Body of pancreas (tissue), 4 donors: ENCODE results near the gene NIT1. TPM values are rescaled to one million over a fixed set of nuclear protein-coding genes. Genes with fewer than 3 reads are reported as not detected.
A peak's percentile ranks its signal among the peaks of the same experiment; 100 is the strongest.
"Not testable (repeated sequence)": the region's sequence is repeated elsewhere in the genome, so short reads cannot be mapped to it uniquely, and the experiment has no call there.

ENCODE experiments used
- ATAC-seq: fragments of 150-250 bp; one replicate; pipeline ENCODE4 v1.9.1; 2016
- DNase-seq, 4 donors: peaks; one replicate each; pipeline ENCODE4 v3.0.0-alpha.2; 2019
- H3K27ac ChIP-seq, 4 donors: fragments of 200-600 bp; sonication (generic); 1 replicate in 3 of 4; 2 replicates in 1 of 4; pipeline versions ENCODE4 v1.5.1 to v1.6.1; 2016 to 2019; ENCODE audit warnings: mild to moderate bottlenecking in 1 of 4, mixed read lengths in 1 of 4, moderate library complexity in 1 of 4
- H3K27me3 ChIP-seq, 2 donors: fragments of 200-600 bp; sonication (generic); one replicate each; pipeline ENCODE4 v1.6.0; 2016; ENCODE audit warnings: mild to moderate bottlenecking in 1 of 2
- H3K36me3 ChIP-seq, 2 donors: fragments of 200-600 bp; sonication (generic); replicated peaks in 1 of 2; 2 replicates each; pipeline ENCODE4 v1.5.1; 2016; ENCODE audit warnings: low read depth in 2 of 2; ENCODE audit not compliant: insufficient read depth in 1 of 2
- H3K4me1 ChIP-seq: fragments of 200-600 bp; sonication (generic); one replicate; pipeline ENCODE4 v1.6.0; 2016
- H3K4me3 ChIP-seq, 2 donors: fragments of 200-600 bp; sonication (generic); 1 replicate in 1 of 2; 2 replicates in 1 of 2; pipeline ENCODE4 v1.5.1; 2016 to 2019
- H3K9me3 ChIP-seq, 3 donors: fragments of 200-600 bp; sonication (generic); 1 replicate in 2 of 3; 2 replicates in 1 of 3; pipeline ENCODE4 v1.5.1; 2016
- POLR2A ChIP-seq, 3 donors: fragments of 450-650 bp; IDR thresholded peaks; one replicate each; pipeline ENCODE4 v1.6.1; 2016; ENCODE audit warnings: antibody characterized with exemption in 3 of 3, mild to moderate bottlenecking in 2 of 3
- WGBS, 2 donors: methylation state at CpG; one replicate each; pipeline ENCODE4 v1.1.5; 2017; 5-methylcytosine and 5-hydroxymethylcytosine counted together
- intact Hi-C: fragments of 100-400 bp; cut with DNase I; formaldehyde crosslinking; loops from one replicate; pipeline ENCODE4 v1.15.1; 2023
- total RNA-seq, 2 donors: library from RNA; depleted of rRNA; stranded (reverse); fragments of >200 nt; gene quantifications; one replicate each; pipeline ENCODE4 v1.1.0, GENCODE V29; 2016
- TF ChIP-seq, protein P1 (sequence below), 7 experiments: fragments of 450-650 bp in 4 of 7; fragments of 200-600 bp in 3 of 7; sonication (generic) in 3 of 7; IDR thresholded peaks; one replicate each; pipeline ENCODE4 v1.5.1; 2016 to 2019; ENCODE audit warnings: antibody characterized with exemption in 7 of 7

NIT1 gene
- total RNA-seq, 2 donors from 2014 or later, result 22.8 to 38.6 TPM

DNA sequence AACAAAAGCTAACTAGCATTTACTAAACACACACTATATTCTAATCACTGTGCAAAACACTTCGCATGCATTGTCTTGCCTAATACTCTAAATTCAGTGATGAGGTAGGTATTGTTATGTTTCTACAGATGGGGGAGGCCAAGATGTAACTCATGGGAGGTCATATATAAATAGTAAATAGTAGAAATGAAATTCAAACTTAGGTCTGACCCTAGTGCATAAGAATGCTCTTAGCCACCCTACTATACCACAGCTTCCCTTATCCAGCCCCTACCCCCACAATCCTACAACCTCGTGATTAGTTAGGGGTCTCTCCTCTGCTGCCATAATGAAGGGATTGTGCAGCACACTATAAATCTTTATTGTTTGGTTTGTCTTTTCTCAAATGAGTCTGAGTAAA is 3.3 kb upstream of the NIT1 start:
- WGBS, 2 donors, result 76 to 82% methylated on average over 2 of the region's 2 CpGs
- H3K27ac ChIP-seq, result no peak overlapping the region
- H3K4me3 ChIP-seq, result no peak overlapping the region
- TF ChIP-seq, protein P1, sequence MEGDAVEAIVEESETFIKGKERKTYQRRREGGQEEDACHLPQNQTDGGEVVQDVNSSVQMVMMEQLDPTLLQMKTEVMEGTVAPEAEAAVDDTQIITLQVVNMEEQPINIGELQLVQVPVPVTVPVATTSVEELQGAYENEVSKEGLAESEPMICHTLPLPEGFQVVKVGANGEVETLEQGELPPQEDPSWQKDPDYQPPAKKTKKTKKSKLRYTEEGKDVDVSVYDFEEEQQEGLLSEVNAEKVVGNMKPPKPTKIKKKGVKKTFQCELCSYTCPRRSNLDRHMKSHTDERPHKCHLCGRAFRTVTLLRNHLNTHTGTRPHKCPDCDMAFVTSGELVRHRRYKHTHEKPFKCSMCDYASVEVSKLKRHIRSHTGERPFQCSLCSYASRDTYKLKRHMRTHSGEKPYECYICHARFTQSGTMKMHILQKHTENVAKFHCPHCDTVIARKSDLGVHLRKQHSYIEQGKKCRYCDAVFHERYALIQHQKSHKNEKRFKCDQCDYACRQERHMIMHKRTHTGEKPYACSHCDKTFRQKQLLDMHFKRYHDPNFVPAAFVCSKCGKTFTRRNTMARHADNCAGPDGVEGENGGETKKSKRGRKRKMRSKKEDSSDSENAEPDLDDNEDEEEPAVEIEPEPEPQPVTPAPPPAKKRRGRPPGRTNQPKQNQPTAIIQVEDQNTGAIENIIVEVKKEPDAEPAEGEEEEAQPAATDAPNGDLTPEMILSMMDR (IDR thresholded peaks at IDR 0.05), result no peak
- TF ChIP-seq POLR2A (IDR thresholded peaks at IDR 0.05), result no peak
- H3K36me3 ChIP-seq, result no peaks in the 10 kb centered on the region
- intact Hi-C loops, result no loop called here
- no peaks in the 10 kb centered on the region for H3K9me3 ChIP-seq
- no peak for DNase-seq
- no peak for ATAC-seq
- no peaks in the 10 kb centered on the region for H3K27me3 ChIP-seq
- H3K4me1 ChIP-seq, result peaks cover 61% of the 10 kb centered on the region

GRCh38 chr1:161115132-161115711 is 2.7 kb upstream of the NIT1 start:
- no peak for ATAC-seq

GRCh38 chr1:161115961-161116360 is 1.9 kb upstream of the NIT1 start:
- 87 to 94% methylated on average over 6 of the region's 6 CpGs for WGBS, 2 donors
- intact Hi-C loops, result not testable (repeated sequence)
- peaks cover 76% of the 10 kb centered on the region for H3K4me1 ChIP-seq

More at GRCh38 chr1:161115132-161115711, 2.7 kb upstream of the NIT1 start:
- intact Hi-C loops, result no loop called here
- no peaks in the 10 kb centered on the region for H3K36me3 ChIP-seq
- TF ChIP-seq, protein P1 (IDR thresholded peaks at IDR 0.05), result no peak
- no peak for TF ChIP-seq POLR2A (IDR thresholded peaks at IDR 0.05)
- H3K27ac ChIP-seq, result no peak overlapping the region
- no peaks in the 10 kb centered on the region for H3K9me3 ChIP-seq
- H3K4me3 ChIP-seq, result no peak overlapping the region
- 83 to 88% methylated on average over 12 of the region's 12 CpGs for WGBS, 2 donors
- no peak for DNase-seq
- H3K4me1 ChIP-seq, result peaks cover 68% of the 10 kb centered on the region
- no peaks in the 10 kb centered on the region for H3K27me3 ChIP-seq

GRCh38 chr1:161119092-161119903 is 1.4 kb downstream of the NIT1 start:
- ATAC-seq (peak; percentile 68), DNase-seq (peak; percentile 61 to 81 (median 72))
- H3K4me3 ChIP-seq, result no peak overlapping the region
- H3K27ac ChIP-seq, result peak overlapping the region; percentile 82 to 96 (median 90)
- no peaks in the 10 kb centered on the region for H3K27me3 ChIP-seq
- intact Hi-C loops, result no loop called here
- peaks cover 4 to 22% of the 10 kb centered on the region in 2 donors for H3K36me3 ChIP-seq
- 9 to 18% methylated on average over 9 to 10 of the region's 10 CpGs for WGBS, 2 donors
- peaks cover 61% of the 10 kb centered on the region for H3K4me1 ChIP-seq
- TF ChIP-seq, protein P1 (IDR thresholded peaks at IDR 0.05), result peak in 6 of 7 experiments; percentile 7 to 59 (median 52)
- no peak for TF ChIP-seq POLR2A (IDR thresholded peaks at IDR 0.05)
- H3K9me3 ChIP-seq, result no peaks in the 10 kb centered on the region

More at GRCh38 chr1:161115961-161116360, 1.9 kb upstream of the NIT1 start:
- not testable (repeated sequence) for H3K27ac ChIP-seq, DNase-seq, H3K4me3 ChIP-seq, H3K36me3 ChIP-seq, H3K9me3 ChIP-seq, H3K27me3 ChIP-seq, ATAC-seq

DNA sequence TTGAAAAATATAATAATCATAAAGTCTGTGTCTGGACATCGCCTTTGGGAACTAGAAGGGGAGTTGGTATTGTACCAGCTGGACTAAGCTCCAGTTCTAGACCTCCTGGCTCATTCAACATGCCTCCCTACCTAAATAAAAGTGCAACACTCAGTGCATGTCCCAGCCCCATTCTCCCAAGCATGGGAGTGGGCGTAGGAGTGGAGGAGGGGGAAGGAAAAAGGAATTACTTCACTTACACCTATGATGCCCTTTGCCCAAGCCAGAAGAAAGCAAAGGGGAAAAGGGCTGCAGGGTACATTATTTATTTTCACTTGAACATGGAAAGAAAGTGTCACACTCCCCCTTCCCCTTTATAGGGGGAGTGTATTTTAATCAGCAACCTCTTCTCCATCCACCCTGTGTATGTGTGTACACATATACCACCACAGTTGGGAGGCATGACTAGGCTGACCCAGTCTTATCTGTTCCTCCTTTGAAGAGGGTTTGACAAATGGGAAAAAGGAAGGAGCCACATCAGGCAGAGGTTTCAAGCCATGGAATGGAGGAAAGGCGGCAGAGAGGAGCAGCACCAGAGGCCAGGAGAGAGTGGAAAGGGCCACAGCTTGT is 3.2 kb downstream of the NIT1 start:
- Histone ChIP-seq H3K4me3 (no peak overlapping the region), H3K4me1 (peaks cover 43% of the 10 kb centered on the region), H3K9me3 (no peaks in the 10 kb centered on the region), H3K27me3 (no peaks in the 10 kb centered on the region), H3K27ac (peak overlapping the region in 2 of 4 donors; percentile 89 to 96), H3K36me3 (peaks cover 4 to 27% of the 10 kb centered on the region in 2 donors)
- intact Hi-C loops, result no loop called here
- 92 to 93% methylated on average over 3 of the region's 3 CpGs for WGBS, 2 donors
- DNase-seq, result no peak
- no peak for ATAC-seq
- TF ChIP-seq, protein P1 (IDR thresholded peaks at IDR 0.05), result no peak
- TF ChIP-seq POLR2A (IDR thresholded peaks at IDR 0.05), result no peak
